Measurements from ENCODE around the gene ZPR1. TPM values are rescaled to one million over a fixed set of nuclear protein-coding genes. Genes with fewer than 3 reads are reported as not detected.

The ZPR1 gene
- total RNA-seq, 2 experiments from 2014 or later, result 89.9 TPM

GRCh38 chr11:116830184-116830912 is 42.5 kb upstream of the ZPR1 start:
- intact Hi-C loops (cut with micrococcal nuclease), result no loop called here
- no peaks in the 10 kb centered on the region for H3K4me1 Mint-ChIP-seq (ENCODE audit: low read depth)
- no peaks in the 10 kb centered on the region for H3K36me3 Mint-ChIP-seq (ENCODE audit: low read depth)
- no peaks in the 10 kb centered on the region for H3K9me3 Mint-ChIP-seq
- no peak overlapping the region for H3K27ac Mint-ChIP-seq
- DNase-seq (no peak), ATAC-seq (no peak)
- H3K27me3 Mint-ChIP-seq, result no peaks in the 10 kb centered on the region
- ChIA-PET CTCF (no interaction called here), POLR2A (interaction anchor here (1.0 kb wide), 1 partner anchor 8 kb away, joined by 3 read pairs; no protein-coding TSS in a partner anchor)
- no peak overlapping the region for H3K4me3 Mint-ChIP-seq
- TF ChIP-seq CTCF (IDR thresholded peaks at IDR 0.05), result no peak

- Mint-ChIP-seq H3K36me3 (ENCODE audit: low read depth) (no peaks in the 10 kb centered on the region), H3K27ac (no peak within 1 kb of the TSS), H3K27me3 (no peaks in the 10 kb centered on the region), H3K9me3 (no peaks in the 10 kb centered on the region), H3K4me1 (ENCODE audit: low read depth) (no peaks in the 10 kb centered on the region), H3K4me3 (no peak within 1 kb of the TSS)
- ChIA-PET CTCF (no interaction called here), POLR2A (no interaction called here)
- no peak for TF ChIP-seq CTCF (IDR thresholded peaks at IDR 0.05)
- DNase-seq, result no peak
- ATAC-seq, result no peak
- intact Hi-C loops (cut with micrococcal nuclease), result no loop called here
These were observed 41.8 kb upstream of the ZPR1 start, which contains the start of gene APOC3 for GRCh38 chr11:116829525-116830183. APOC3 (plus strand) TSS chr11:116829907; CDS start chr11:116830583, 676 bp downstream.

GRCh38 chr11:116828632-116829524 is 41.1 kb upstream of the ZPR1 start:
- DNase-seq, result no peak
- no peak for TF ChIP-seq CTCF (IDR thresholded peaks at IDR 0.05)
- no peaks in the 10 kb centered on the region for H3K9me3 Mint-ChIP-seq
- H3K4me1 Mint-ChIP-seq (ENCODE audit: low read depth), result no peaks in the 10 kb centered on the region
- H3K4me3 Mint-ChIP-seq, result no peak overlapping the region
- no peaks in the 10 kb centered on the region for H3K36me3 Mint-ChIP-seq (ENCODE audit: low read depth)
- ChIA-PET CTCF (no interaction called here), POLR2A (no interaction called here)
- intact Hi-C loops (cut with micrococcal nuclease), result no loop called here
- H3K27me3 Mint-ChIP-seq, result no peaks in the 10 kb centered on the region
- no peak overlapping the region for H3K27ac Mint-ChIP-seq
- ATAC-seq, result no peak

GRCh38 chr11:116827461-116827860 is 39.6 kb upstream of the ZPR1 start:
- DNase-seq (no peak), ATAC-seq (no peak)
- Mint-ChIP-seq H3K9me3 (no peaks in the 10 kb centered on the region), H3K36me3 (ENCODE audit: low read depth) (no peaks in the 10 kb centered on the region), H3K4me3 (no peak overlapping the region), H3K27me3 (no peaks in the 10 kb centered on the region), H3K4me1 (ENCODE audit: low read depth) (no peaks in the 10 kb centered on the region), H3K27ac (no peak overlapping the region)
- intact Hi-C loops (cut with micrococcal nuclease), result no loop called here
- ChIA-PET CTCF (interaction anchor here (1.0 to 1.2 kb wide), 2 partner anchors 8 to 95 kb away, joined by 3 to 4 read pairs; no protein-coding TSS in a partner anchor), POLR2A (no interaction called here)
- TF ChIP-seq CTCF (IDR thresholded peaks at IDR 0.05), result no peak
